ENCODE measurements around the gene SLC13A2. TPM values are rescaled to one million over a fixed set of nuclear protein-coding genes. Genes with fewer than 3 reads are reported as not detected.

SLC13A2 gene
- polyA plus RNA-seq, 4 donors: 40.5 to 320 (median 211) TPM

- 87 to 92% (median 88%) methylated on average over 11 of the region's 11 CpGs for WGBS, 3 donors
- FAIRE-seq: no peak
- Histone ChIP-seq H3K9me3 (ENCODE audit: control insufficient read depth in 2 of 2, insufficient read depth in 1 of 2, low read depth in 1 of 2, low read length in 1 of 2) (no peaks in the 10 kb centered on the region), H3K4me1 (ENCODE audit: control insufficient read depth in 3 of 3, insufficient read depth in 2 of 3, low read depth in 1 of 3, low read length in 2 of 3) (peaks cover 0 to 4% (median 0%) of the 10 kb centered on the region in 3 donors), H3K27me3 (ENCODE audit: control insufficient read depth in 3 of 3, insufficient read depth in 3 of 3, low read length in 3 of 3) (peaks cover 0 to 2% (median 0%) of the 10 kb centered on the region in 3 donors), H3K27ac (ENCODE audit: low read depth in 1 of 3, low read length in 2 of 3) (no peak overlapping the region), H3K4me3 (ENCODE audit: low read depth in 1 of 3, low read length in 3 of 3) (no peak overlapping the region), H3K36me3 (ENCODE audit: control insufficient read depth in 3 of 3, insufficient read depth in 2 of 3, low read depth in 1 of 3, low read length in 3 of 3) (no peaks in the 10 kb centered on the region)
- DNase-seq: no peak
Measured at GRCh38 chr17:28534740-28535375, 61.4 kb downstream of the SLC13A2 start.

- no peak overlapping the region for H3K4me3 ChIP-seq (ENCODE audit: low read depth in 1 of 3, low read length in 3 of 3)
- 14 to 51% (median 36%) methylated on average over 8 to 9 of the region's 9 CpGs for WGBS, 3 donors
- peaks cover 0 to under 1% (median 0%) of the 10 kb centered on the region in 3 donors for H3K27me3 ChIP-seq (ENCODE audit: control insufficient read depth in 3 of 3, insufficient read depth in 3 of 3, low read length in 3 of 3)
- peak in 1 of 2 donors; percentile 68 for DNase-seq
- peaks cover 0 to 4% (median 0%) of the 10 kb centered on the region in 3 donors for H3K4me1 ChIP-seq (ENCODE audit: control insufficient read depth in 3 of 3, insufficient read depth in 2 of 3, low read depth in 1 of 3, low read length in 2 of 3)
- H3K9me3 ChIP-seq (ENCODE audit: control insufficient read depth in 2 of 2, insufficient read depth in 1 of 2, low read depth in 1 of 2, low read length in 1 of 2): no peaks in the 10 kb centered on the region
- H3K27ac ChIP-seq (ENCODE audit: low read depth in 1 of 3, low read length in 2 of 3): no peak overlapping the region
- no peaks in the 10 kb centered on the region for H3K36me3 ChIP-seq (ENCODE audit: control insufficient read depth in 3 of 3, insufficient read depth in 2 of 3, low read depth in 1 of 3, low read length in 3 of 3)
- FAIRE-seq: no peak
Measured at GRCh38 chr17:28536532-28537218, 63.2 kb downstream of the SLC13A2 start.

GRCh38 chr17:28537219-28537610, 63.8 kb downstream of the SLC13A2 start:
- H3K27me3 ChIP-seq (ENCODE audit: control insufficient read depth in 3 of 3, insufficient read depth in 3 of 3, low read length in 3 of 3): no peaks in the 10 kb centered on the region
- 27 to 66% (median 33%) methylated on average over 8 to 12 of the region's 12 CpGs for WGBS, 3 donors
- no peaks in the 10 kb centered on the region for H3K36me3 ChIP-seq (ENCODE audit: control insufficient read depth in 3 of 3, insufficient read depth in 2 of 3, low read depth in 1 of 3, low read length in 3 of 3)
- FAIRE-seq: no peak
- H3K9me3 ChIP-seq (ENCODE audit: control insufficient read depth in 2 of 2, insufficient read depth in 1 of 2, low read depth in 1 of 2, low read length in 1 of 2): no peaks in the 10 kb centered on the region
- no peak for DNase-seq
- no peak overlapping the region for H3K27ac ChIP-seq (ENCODE audit: low read depth in 1 of 3, low read length in 2 of 3)
- no peak overlapping the region for H3K4me3 ChIP-seq (ENCODE audit: low read depth in 1 of 3, low read length in 3 of 3)
- H3K4me1 ChIP-seq (ENCODE audit: control insufficient read depth in 3 of 3, insufficient read depth in 2 of 3, low read depth in 1 of 3, low read length in 2 of 3): peaks cover 0 to 4% (median 0%) of the 10 kb centered on the region in 3 donors

- no peak overlapping the region for H3K4me3 ChIP-seq (ENCODE audit: low read depth in 1 of 3, low read length in 3 of 3)
- no peaks in the 10 kb centered on the region for H3K36me3 ChIP-seq (ENCODE audit: control insufficient read depth in 3 of 3, insufficient read depth in 2 of 3, low read depth in 1 of 3, low read length in 3 of 3)
- FAIRE-seq (no peak), DNase-seq (no peak)
- no peaks in the 10 kb centered on the region for H3K4me1 ChIP-seq (ENCODE audit: control insufficient read depth in 3 of 3, insufficient read depth in 2 of 3, low read depth in 1 of 3, low read length in 2 of 3)
- no peak overlapping the region for H3K27ac ChIP-seq (ENCODE audit: low read depth in 1 of 3, low read length in 2 of 3)
- WGBS, 3 donors: 87 to 90% (median 89%) methylated on average over 14 of the region's 14 CpGs
- H3K9me3 ChIP-seq (ENCODE audit: control insufficient read depth in 2 of 2, insufficient read depth in 1 of 2, low read depth in 1 of 2, low read length in 1 of 2): no peaks in the 10 kb centered on the region
- H3K27me3 ChIP-seq (ENCODE audit: control insufficient read depth in 3 of 3, insufficient read depth in 3 of 3, low read length in 3 of 3): no peaks in the 10 kb centered on the region
Measured at GRCh38 chr17:28538296-28538895, 65.0 kb downstream of the SLC13A2 start.

GRCh38 chr17:28540231-28540630, 66.8 kb downstream of the SLC13A2 start:
- H3K4me1 ChIP-seq (ENCODE audit: control insufficient read depth in 3 of 3, insufficient read depth in 2 of 3, low read depth in 1 of 3, low read length in 2 of 3): no peaks in the 10 kb centered on the region
- H3K27ac ChIP-seq (ENCODE audit: low read depth in 1 of 3, low read length in 2 of 3): no peak overlapping the region
- no peaks in the 10 kb centered on the region for H3K27me3 ChIP-seq (ENCODE audit: control insufficient read depth in 3 of 3, insufficient read depth in 3 of 3, low read length in 3 of 3)
- no peak overlapping the region for H3K4me3 ChIP-seq (ENCODE audit: low read depth in 1 of 3, low read length in 3 of 3)
- 69 to 84% (median 79%) methylated on average over 4 of the region's 4 CpGs for WGBS, 3 donors
- H3K36me3 ChIP-seq (ENCODE audit: control insufficient read depth in 3 of 3, insufficient read depth in 2 of 3, low read depth in 1 of 3, low read length in 3 of 3): no peaks in the 10 kb centered on the region
- DNase-seq: no peak
- no peaks in the 10 kb centered on the region for H3K9me3 ChIP-seq (ENCODE audit: control insufficient read depth in 2 of 2, insufficient read depth in 1 of 2, low read depth in 1 of 2, low read length in 1 of 2)
- no peak for FAIRE-seq

- Histone ChIP-seq H3K27ac (ENCODE audit: low read depth in 1 of 3, low read length in 2 of 3) (no peak overlapping the region), H3K27me3 (ENCODE audit: control insufficient read depth in 3 of 3, insufficient read depth in 3 of 3, low read length in 3 of 3) (no peaks in the 10 kb centered on the region), H3K36me3 (ENCODE audit: control insufficient read depth in 3 of 3, insufficient read depth in 2 of 3, low read depth in 1 of 3, low read length in 3 of 3) (peaks cover 0 to 5% (median 0%) of the 10 kb centered on the region in 3 donors), H3K4me1 (ENCODE audit: control insufficient read depth in 3 of 3, insufficient read depth in 2 of 3, low read depth in 1 of 3, low read length in 2 of 3) (no peaks in the 10 kb centered on the region), H3K9me3 (ENCODE audit: control insufficient read depth in 2 of 2, insufficient read depth in 1 of 2, low read depth in 1 of 2, low read length in 1 of 2) (no peaks in the 10 kb centered on the region), H3K4me3 (ENCODE audit: low read depth in 1 of 3, low read length in 3 of 3) (no peak overlapping the region)
- WGBS, 3 donors: 82 to 88% (median 83%) methylated on average over 4 of the region's 4 CpGs
- no peak for DNase-seq
- FAIRE-seq: no peak
Measured at GRCh38 chr17:28541439-28541838, 68.0 kb downstream of the SLC13A2 start.

GRCh38 chr17:28544402-28545140, 71.1 kb downstream of the SLC13A2 start:
- Histone ChIP-seq H3K4me3 (ENCODE audit: low read depth in 1 of 3, low read length in 3 of 3) (no peak overlapping the region), H3K27me3 (ENCODE audit: control insufficient read depth in 3 of 3, insufficient read depth in 3 of 3, low read length in 3 of 3) (no peaks in the 10 kb centered on the region), H3K27ac (ENCODE audit: low read depth in 1 of 3, low read length in 2 of 3) (no peak overlapping the region), H3K9me3 (ENCODE audit: control insufficient read depth in 2 of 2, insufficient read depth in 1 of 2, low read depth in 1 of 2, low read length in 1 of 2) (no peaks in the 10 kb centered on the region), H3K4me1 (ENCODE audit: control insufficient read depth in 3 of 3, insufficient read depth in 2 of 3, low read depth in 1 of 3, low read length in 2 of 3) (peaks cover 0 to 11% (median 0%) of the 10 kb centered on the region in 3 donors), H3K36me3 (ENCODE audit: control insufficient read depth in 3 of 3, insufficient read depth in 2 of 3, low read depth in 1 of 3, low read length in 3 of 3) (peaks cover 0 to 34% (median 0%) of the 10 kb centered on the region in 3 donors)
- FAIRE-seq: no peak
- WGBS, 3 donors: 86 to 90% (median 89%) methylated on average over 4 of the region's 4 CpGs
- no peak for DNase-seq

GRCh38 chr17:28545141-28545503, 71.7 kb downstream of the SLC13A2 start:
- H3K4me1 ChIP-seq (ENCODE audit: control insufficient read depth in 3 of 3, insufficient read depth in 2 of 3, low read depth in 1 of 3, low read length in 2 of 3): peaks cover 0 to 17% (median 0%) of the 10 kb centered on the region in 3 donors
- DNase-seq (no peak), FAIRE-seq (no peak)
- H3K36me3 ChIP-seq (ENCODE audit: control insufficient read depth in 3 of 3, insufficient read depth in 2 of 3, low read depth in 1 of 3, low read length in 3 of 3): peaks cover 0 to 38% (median 0%) of the 10 kb centered on the region in 3 donors
- H3K4me3 ChIP-seq (ENCODE audit: low read depth in 1 of 3, low read length in 3 of 3): no peak overlapping the region
- WGBS, 3 donors: 73 to 87% (median 81%) methylated on average over 2 of the region's 2 CpGs
- no peak overlapping the region for H3K27ac ChIP-seq (ENCODE audit: low read depth in 1 of 3, low read length in 2 of 3)
- H3K27me3 ChIP-seq (ENCODE audit: control insufficient read depth in 3 of 3, insufficient read depth in 3 of 3, low read length in 3 of 3): no peaks in the 10 kb centered on the region
- no peaks in the 10 kb centered on the region for H3K9me3 ChIP-seq (ENCODE audit: control insufficient read depth in 2 of 2, insufficient read depth in 1 of 2, low read depth in 1 of 2, low read length in 1 of 2)

Measured in small intestine (tissue), 7 donors.